ENCODE measurements around the gene VLDLR.

VLDLR gene

GRCh38 chr9:2601785-2602378 lies 19.7 kb upstream of the VLDLR start:
- peaks cover 0 to 8% (median 2%) of the 10 kb centered on the region in 4 donors for H3K4me1 ChIP-seq
- no peak overlapping the region for H3K27ac ChIP-seq
- H3K4me3 ChIP-seq, result no peak overlapping the region
- no peaks in the 10 kb centered on the region for H3K9me3 ChIP-seq
- H3K36me3 ChIP-seq, result no peaks in the 10 kb centered on the region
- H3K27me3 ChIP-seq, result no peaks in the 10 kb centered on the region
- no peak for DNase-seq
- no peak for TF ChIP-seq CTCF (IDR thresholded peaks at IDR 0.05)
- intact Hi-C loops (cut with DNase I; ENCODE audit: low total_unique reads), result no loop called here

GRCh38 chr9:2602704-2603116 lies 18.9 kb upstream of the VLDLR start:
- no peaks in the 10 kb centered on the region for H3K9me3 ChIP-seq
- no peak overlapping the region for H3K4me3 ChIP-seq
- DNase-seq, result no peak
- H3K4me1 ChIP-seq, result peaks cover 0 to 8% (median 2%) of the 10 kb centered on the region in 4 donors
- TF ChIP-seq CTCF (IDR thresholded peaks at IDR 0.05), result no peak
- no peaks in the 10 kb centered on the region for H3K27me3 ChIP-seq
- no peak overlapping the region for H3K27ac ChIP-seq
- H3K36me3 ChIP-seq, result no peaks in the 10 kb centered on the region
- intact Hi-C loops (cut with DNase I; ENCODE audit: low total_unique reads), result no loop called here

- H3K36me3 ChIP-seq, result no peaks in the 10 kb centered on the region
- no peak overlapping the region for H3K27ac ChIP-seq
- intact Hi-C loops (cut with DNase I; ENCODE audit: low total_unique reads), result no loop called here
These were observed 18.0 kb upstream of the VLDLR start for GRCh38 chr9:2603621-2604020.

GRCh38 chr9:2605246-2605645 lies 16.3 kb upstream of the VLDLR start:
- Histone ChIP-seq H3K9me3 (no peaks in the 10 kb centered on the region), H3K36me3 (no peaks in the 10 kb centered on the region), H3K4me1 (peaks cover 0 to 8% (median 3%) of the 10 kb centered on the region in 4 donors), H3K27ac (no peak overlapping the region), H3K27me3 (no peaks in the 10 kb centered on the region), H3K4me3 (no peak overlapping the region)
- intact Hi-C loops (cut with DNase I; ENCODE audit: low total_unique reads), result no loop called here
- TF ChIP-seq CTCF (IDR thresholded peaks at IDR 0.05), result no peak
- DNase-seq, result no peak

More at GRCh38 chr9:2603621-2604020, 18.0 kb upstream of the VLDLR start:
- no peak for DNase-seq
- no peak for TF ChIP-seq CTCF (IDR thresholded peaks at IDR 0.05)
- no peaks in the 10 kb centered on the region for H3K27me3 ChIP-seq
- H3K4me3 ChIP-seq, result no peak overlapping the region
- no peaks in the 10 kb centered on the region for H3K9me3 ChIP-seq
- peaks cover 0 to 8% (median 2%) of the 10 kb centered on the region in 4 donors for H3K4me1 ChIP-seq

GRCh38 chr9:2608276-2608675 lies 13.3 kb upstream of the VLDLR start:
- no peaks in the 10 kb centered on the region for H3K36me3 ChIP-seq
- TF ChIP-seq CTCF (IDR thresholded peaks at IDR 0.05), result no peak
- no peaks in the 10 kb centered on the region for H3K9me3 ChIP-seq
- intact Hi-C loops (cut with DNase I; ENCODE audit: low total_unique reads), result no loop called here
- no peak overlapping the region for H3K4me3 ChIP-seq
- H3K27me3 ChIP-seq, result no peaks in the 10 kb centered on the region
- DNase-seq, result no peak
- peaks cover 0 to 11% (median 2%) of the 10 kb centered on the region in 4 donors for H3K4me1 ChIP-seq
- H3K27ac ChIP-seq, result no peak overlapping the region

GRCh38 chr9:2610985-2611384 lies 10.6 kb upstream of the VLDLR start:
- DNase-seq, result no peak
- intact Hi-C loops (cut with DNase I; ENCODE audit: low total_unique reads), result no loop called here
- Histone ChIP-seq H3K4me1 (peaks cover 0 to 11% (median 2%) of the 10 kb centered on the region in 4 donors), H3K9me3 (no peaks in the 10 kb centered on the region), H3K4me3 (no peak overlapping the region), H3K27me3 (no peaks in the 10 kb centered on the region), H3K27ac (no peak overlapping the region), H3K36me3 (no peaks in the 10 kb centered on the region)
- no peak for TF ChIP-seq CTCF (IDR thresholded peaks at IDR 0.05)
